HG02642 (cell line): ENCODE data around the gene PADI6.

Experiments used
- ATAC-seq: cut with Tn5 transposase; IDR thresholded peaks from one replicate; pipeline ENCODE4 v1.9.1; 2021; ENCODE audit warnings: mild to moderate bottlenecking; ENCODE audit not compliant: unreplicated experiment, poor library complexity

Gene PADI6

GRCh38 chr1:17355898-17356297, 16.1 kb upstream of the PADI6 start:
- ATAC-seq = no peak

- ATAC-seq = no peak
Observed at GRCh38 chr1:17356387-17357026, 15.5 kb upstream of the PADI6 start.

- no peak for ATAC-seq
Observed at GRCh38 chr1:17358557-17358956, 13.4 kb upstream of the PADI6 start.

DNA sequence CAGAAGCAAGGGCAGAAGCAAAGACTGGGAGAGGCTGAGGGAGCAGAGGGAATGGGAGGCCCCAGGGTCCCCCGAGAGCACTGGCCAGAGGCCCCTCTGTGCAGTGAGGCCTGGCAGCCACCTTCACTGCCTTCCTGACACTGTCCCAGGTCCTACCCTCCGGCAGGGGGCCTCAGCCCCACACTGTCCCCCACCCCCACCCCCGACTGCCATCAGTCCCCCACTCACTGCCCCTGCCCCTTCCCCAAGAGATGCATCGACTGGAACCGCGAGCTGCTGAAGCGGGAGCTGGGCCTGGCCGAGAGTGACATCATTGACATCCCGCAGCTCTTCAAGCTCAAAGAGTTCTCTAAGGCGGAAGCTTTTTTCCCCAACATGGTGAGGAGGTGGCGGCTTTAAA, 13.0 kb upstream of the PADI6 start:
- no peak for ATAC-seq

GRCh38 chr1:17359808-17360207, 12.2 kb upstream of the PADI6 start:
- no peak for ATAC-seq

DNA sequence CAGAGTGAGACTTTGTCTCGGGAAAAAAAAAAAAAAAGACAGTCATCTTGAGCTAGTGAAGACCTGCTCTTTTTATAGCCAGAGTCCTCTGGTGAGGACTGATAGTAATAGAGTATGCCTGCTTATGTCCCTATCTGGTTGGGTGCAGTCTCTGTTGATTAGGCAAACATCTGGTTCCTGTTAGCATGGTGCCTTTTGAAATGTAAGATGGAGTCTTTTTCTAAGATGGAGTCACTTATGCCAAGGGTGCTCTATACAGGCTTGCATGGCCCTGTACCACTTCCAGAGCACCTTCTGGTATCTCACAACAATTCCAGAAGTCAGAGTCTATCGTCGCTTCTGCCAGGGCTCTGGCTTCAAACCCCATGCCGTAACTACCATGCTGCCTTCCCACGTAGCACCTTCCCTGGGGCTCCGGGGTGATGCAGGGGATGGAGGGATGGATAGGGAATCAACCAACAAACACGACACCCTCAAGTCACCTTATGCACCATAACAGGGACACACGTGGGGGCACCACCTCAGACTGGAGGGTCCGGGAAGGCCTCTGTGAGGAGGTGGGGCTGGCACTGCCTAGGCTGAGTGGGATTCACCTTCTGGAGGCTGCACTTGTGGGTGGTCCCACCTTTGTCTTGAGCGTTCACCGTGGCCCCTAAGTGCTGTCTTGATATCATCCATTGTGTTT, 11.6 kb upstream of the PADI6 start:
- no peak for ATAC-seq

GRCh38 chr1:17361687-17362086, 10.3 kb upstream of the PADI6 start:
- no peak for ATAC-seq

GRCh38 chr1:17363351-17363750, 8.6 kb upstream of the PADI6 start:
- no peak for ATAC-seq

DNA sequence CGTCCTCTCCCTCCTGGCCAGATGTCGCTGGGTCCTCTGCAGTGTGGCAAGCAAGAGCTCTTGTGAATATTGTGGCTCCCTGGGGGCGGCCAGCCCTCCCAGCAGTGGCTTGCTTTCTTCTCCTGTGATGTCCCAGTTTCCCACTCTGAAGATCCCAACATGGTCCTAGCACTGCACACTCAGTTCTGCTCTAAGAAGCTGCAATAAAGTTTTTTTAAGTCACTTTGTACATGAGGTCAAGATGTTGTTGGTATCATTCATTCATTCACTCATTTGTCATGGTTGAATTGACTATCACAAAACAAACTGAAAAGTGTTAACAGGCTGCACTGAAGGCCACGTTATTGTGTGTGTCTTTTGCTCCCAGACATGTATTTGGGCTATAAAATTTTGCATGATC, 8.2 kb upstream of the PADI6 start:
- ATAC-seq = no peak

- no peak for ATAC-seq
Observed at GRCh38 chr1:17365293-17365692, 6.7 kb upstream of the PADI6 start.

DNA sequence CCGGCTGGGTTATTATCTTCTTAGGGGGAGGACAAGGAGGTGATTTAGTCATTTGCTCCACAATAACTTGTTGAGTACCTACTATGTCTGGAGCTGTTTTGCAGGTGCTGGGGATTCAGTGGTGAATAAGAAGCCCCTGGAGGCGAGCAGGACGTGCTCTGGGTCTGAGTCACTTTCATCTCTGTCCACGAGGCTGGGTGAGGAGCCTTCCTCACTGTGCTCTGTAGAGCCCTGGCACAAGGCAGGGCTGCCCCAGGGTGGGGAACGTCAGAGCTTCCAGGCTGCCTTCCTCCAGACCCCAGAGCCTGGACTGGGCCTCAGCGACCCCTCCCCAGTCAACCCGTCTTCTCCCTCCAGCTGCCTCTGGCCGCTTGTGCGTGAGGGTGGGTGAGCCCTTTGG, 2.5 kb upstream of the PADI6 start:
- no peak for ATAC-seq

GRCh38 chr1:17370618-17371017, 1.4 kb upstream of the PADI6 start:
- no peak for ATAC-seq

DNA sequence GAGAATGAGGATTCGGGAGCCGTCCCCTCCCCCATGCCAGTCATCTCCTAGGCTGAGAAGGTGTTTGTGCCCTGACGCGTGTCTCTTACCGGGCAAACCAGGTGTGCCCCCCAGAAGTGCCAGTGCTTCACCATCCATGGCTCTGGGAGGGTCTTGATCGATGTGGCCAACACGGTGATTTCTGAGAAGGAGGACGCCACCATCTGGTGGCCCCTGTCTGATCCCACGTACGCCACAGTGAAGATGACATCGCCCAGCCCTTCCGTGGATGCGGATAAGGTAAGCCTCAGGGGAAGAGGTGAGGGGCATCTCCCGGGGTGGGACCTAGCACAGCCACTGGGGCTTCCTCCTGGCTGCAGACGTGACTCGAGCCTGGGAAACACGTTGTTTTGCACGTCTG, 959 bp downstream of the PADI6 start:
- no peak for ATAC-seq

DNA sequence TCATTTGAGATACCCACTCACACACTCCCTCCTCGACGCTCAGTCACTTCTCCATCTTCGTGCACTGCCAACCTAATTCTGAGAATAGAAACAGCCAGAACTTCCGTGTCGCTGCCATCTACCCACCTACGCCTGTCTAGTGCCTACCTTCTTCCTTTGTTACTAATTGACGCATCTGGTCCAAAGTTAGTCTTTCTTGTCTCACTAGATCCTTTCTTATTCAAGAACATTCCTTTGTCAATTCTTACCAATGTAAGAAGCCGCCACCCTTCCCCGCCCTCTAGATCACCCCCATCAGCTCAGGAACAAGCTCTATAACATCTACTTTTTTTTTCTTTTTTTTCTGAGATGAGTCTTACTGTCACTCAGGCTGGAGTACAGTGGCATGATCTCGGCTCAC, 3.7 kb downstream of the PADI6 start:
- no peak for ATAC-seq

DNA sequence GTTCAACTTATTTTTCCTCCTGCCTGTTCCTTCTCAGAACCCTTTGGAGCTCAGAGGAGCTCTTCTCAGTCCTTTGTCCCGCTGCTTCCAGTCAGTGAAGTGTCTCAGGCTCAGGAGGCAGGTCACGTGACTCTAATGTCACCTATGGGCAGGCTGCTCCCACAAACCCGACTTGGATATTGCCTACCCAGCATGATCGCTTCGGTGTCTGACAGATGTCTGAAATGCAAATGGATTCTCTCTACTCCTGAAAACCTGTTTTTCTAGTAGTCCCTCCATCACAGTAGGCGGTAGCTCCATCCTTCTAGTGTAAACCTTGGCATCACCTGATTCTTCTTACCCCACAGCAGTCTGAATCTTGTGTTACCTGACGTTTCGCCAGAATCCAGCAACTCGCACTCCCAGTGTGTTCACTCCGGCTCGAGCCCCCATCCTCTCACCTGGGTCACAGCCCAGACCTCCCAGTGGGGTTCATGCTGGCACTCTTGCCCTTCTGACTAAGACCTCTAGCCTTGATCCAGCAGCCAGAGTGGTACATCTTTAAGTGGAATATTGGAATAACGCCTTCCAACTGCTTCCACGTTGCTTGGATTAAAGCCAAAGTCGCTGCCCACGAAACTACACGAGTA, 5.4 kb downstream of the PADI6 start:
- ATAC-seq = no peak

DNA sequence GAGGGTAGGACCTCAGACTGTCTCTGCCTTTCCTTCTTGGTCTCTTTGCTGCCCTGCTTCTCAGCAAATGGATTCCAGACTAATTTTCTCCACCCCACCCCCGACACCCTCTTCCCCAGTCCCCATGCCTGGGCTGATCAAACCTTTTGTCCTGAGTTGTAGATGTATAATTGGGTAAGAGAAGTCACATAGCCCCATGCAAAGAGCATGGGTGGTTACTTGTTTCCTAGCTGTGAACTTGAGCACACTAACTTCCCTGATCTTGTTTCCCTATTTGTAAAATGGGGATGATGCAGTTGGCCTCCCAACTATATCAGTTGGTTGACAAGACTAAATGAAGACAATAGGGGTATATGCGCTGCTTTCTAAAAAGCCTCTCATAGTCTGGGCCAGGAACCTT, 9.2 kb downstream of the PADI6 start:
- no peak for ATAC-seq

GRCh38 chr1:17392199-17392740, 20.3 kb downstream of the PADI6 start:
- ATAC-seq = no peak

- ATAC-seq = no peak
Observed at GRCh38 chr1:17393230-17393629, 21.2 kb downstream of the PADI6 start.

DNA sequence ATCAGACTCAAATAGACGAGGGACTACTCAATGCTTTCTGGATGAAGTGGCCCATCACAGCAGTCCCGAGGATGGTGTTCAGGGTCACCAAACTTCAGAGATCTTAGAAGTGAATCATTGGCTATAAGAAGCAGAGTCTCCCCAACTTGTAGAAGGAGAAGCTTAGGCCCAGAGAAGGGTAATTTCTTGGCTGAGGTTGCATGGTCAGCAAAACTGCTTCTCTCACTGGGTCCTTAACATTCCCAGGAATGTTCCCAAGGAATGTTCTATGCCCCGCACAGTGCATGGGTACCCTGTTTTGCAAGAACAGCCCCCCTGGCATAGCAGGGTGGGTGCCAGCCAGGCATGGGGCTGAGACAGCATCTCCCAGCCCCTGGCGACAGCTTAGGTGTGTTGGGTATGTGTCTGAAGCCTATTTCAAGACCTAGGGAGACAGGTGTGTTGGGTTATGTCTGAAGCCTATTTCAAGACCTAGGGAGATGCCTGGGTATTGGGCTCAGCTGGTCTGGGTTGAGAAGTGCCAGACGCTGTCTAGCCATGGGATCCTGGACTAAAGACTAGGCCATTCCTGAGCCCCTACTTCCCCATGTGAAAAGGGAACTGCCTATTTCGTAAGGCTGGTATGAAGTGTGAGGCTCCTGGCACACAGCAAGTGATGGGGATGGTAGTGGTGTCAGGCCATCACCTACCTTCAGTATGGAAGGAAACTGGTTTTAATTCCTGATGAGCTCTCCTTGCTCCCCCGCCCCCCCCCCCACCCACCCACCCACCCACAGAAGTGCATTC, 26.1 kb downstream of the PADI6 start:
- ATAC-seq = no peak

DNA sequence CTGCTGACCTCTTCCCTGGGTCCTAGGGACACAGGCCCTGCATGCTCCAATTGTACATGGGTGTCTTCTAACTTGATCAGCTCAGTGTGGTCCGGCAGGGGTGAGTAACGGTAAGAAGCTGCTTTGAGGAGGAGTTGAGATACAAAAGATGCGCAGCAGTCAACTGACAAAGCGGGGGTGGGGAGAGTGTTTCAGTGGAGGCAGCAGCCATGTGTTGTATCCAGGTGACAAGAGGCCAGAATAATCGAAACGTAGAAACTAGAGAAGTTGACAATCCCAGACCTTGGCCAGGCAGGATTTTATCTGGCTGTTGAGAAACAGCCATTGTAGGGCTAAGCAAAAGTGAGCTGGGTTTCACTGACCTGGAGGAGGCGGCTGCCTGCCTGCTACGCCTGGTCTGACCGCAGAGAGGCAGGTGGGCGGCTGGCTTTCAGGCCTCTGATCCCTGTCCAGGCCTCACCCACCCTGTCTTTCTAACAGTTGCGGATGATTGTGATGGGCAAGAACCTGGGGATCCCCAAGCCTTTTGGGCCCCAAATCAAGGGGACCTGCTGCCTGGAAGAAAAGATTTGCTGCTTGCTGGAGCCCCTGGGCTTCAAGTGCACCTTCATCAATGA, 28.8 kb downstream of the PADI6 start:
- ATAC-seq = no peak
